OCI-LY7 (cell line): ENCODE data around the gene HJV.
"Not testable (repeated sequence)": the region's sequence is repeated elsewhere in the genome, so short reads cannot be mapped to it uniquely, and the experiment has no call there.

ENCODE experiments used
- CTCF ChIP-seq: fragments of 200-600 bp; sonication (generic); conservative IDR thresholded peaks from 2 replicates; pipeline ENCODE4 v1.5.1; 2014; ENCODE audit warnings: mild to moderate bottlenecking, antibody characterized with exemption, low read length, moderate library complexity, mixed read lengths
- EZH2phosphoT487 ChIP-seq: fragments of 200-600 bp; sonication (generic); IDR thresholded peaks from 2 replicates; pipeline ENCODE4 v1.6.1; 2018; ENCODE audit warnings: low read depth, borderline replicate concordance, mild to moderate bottlenecking, mixed run types, antibody characterized with exemption, low read length, moderate library complexity, mixed read lengths

- TF ChIP-seq CTCF, EZH2phosphoT487: not testable (repeated sequence)
These were observed 27.1 kb upstream of the HJV start for GRCh38 chr1:146048514-146049115.
